ENCODE measurements around the gene NRL.

Gene NRL

GRCh38 chr14:24080888-24081738 lies 33.6 kb downstream of the NRL start:
- H3K27ac ChIP-seq, result peak overlapping the region; percentile 72
- TF ChIP-seq CTCF (conservative IDR thresholded peaks at IDR 0.05; ENCODE audit: low read depth), result no peak
- POLR2A ChIA-PET (ENCODE audit: low non-redundant PET), result interaction anchor here (0.5 to 1.3 kb wide), 3 partner anchors 32 to 93 kb away, joined by 3 to 4 read pairs (median 3); partner anchors contain the start of genes DCAF11 and NRL
- peak; percentile 57 for DNase-seq (ENCODE audit: low spot score)
- CTCF ChIA-PET, result interaction anchor here (0.7 to 1.6 kb wide), 2 partner anchors 10 to 28 kb away, joined by 3 to 7 read pairs; no protein-coding TSS in a partner anchor

GRCh38 chr14:24080142-24080530 lies 34.6 kb downstream of the NRL start:
- H3K27ac ChIP-seq, result peak overlapping the region; percentile 72; the same call in 1 of the 2 replicates
- no peak for DNase-seq (ENCODE audit: low spot score)
- TF ChIP-seq CTCF (conservative IDR thresholded peaks at IDR 0.05; ENCODE audit: low read depth), result no peak
- POLR2A ChIA-PET (ENCODE audit: low non-redundant PET), result interaction anchor here (1.3 kb wide), 1 partner anchor 34 kb away, joined by 4 read pairs; the partner anchor contains the start of genes DCAF11 and NRL
- CTCF ChIA-PET, result interaction anchor here (0.7 to 1.6 kb wide), 3 partner anchors 11 to 29 kb away, joined by 3 to 7 read pairs (median 5); no protein-coding TSS in a partner anchor

GRCh38 chr14:24079491-24080141 lies 35.1 kb downstream of the NRL start:
- CTCF ChIA-PET, result interaction anchor here (0.9 to 1.4 kb wide), 2 partner anchors 11 to 21 kb away, joined by 3 to 5 read pairs; no protein-coding TSS in a partner anchor

GRCh38 chr14:24078146-24078545 lies 36.6 kb downstream of the NRL start:
- H3K27ac ChIP-seq, result no peak overlapping the region
- ChIA-PET POLR2A (ENCODE audit: low non-redundant PET) (no interaction called here), CTCF (interaction anchor here (1.2 to 1.4 kb wide), 2 partner anchors 12 to 20 kb away, joined by 3 read pairs; no protein-coding TSS in a partner anchor)
- DNase-seq (ENCODE audit: low spot score), result no peak
- no peak for TF ChIP-seq CTCF (conservative IDR thresholded peaks at IDR 0.05; ENCODE audit: low read depth)

More at GRCh38 chr14:24079491-24080141, 35.1 kb downstream of the NRL start:
- no peak for DNase-seq (ENCODE audit: low spot score)
- POLR2A ChIA-PET (ENCODE audit: low non-redundant PET), result interaction anchor here (1.3 kb wide), 1 partner anchor 35 kb away, joined by 4 read pairs; the partner anchor contains the start of genes DCAF11 and NRL
- H3K27ac ChIP-seq, result no peak overlapping the region
- TF ChIP-seq CTCF (conservative IDR thresholded peaks at IDR 0.05; ENCODE audit: low read depth), result no peak

- no peak overlapping the region for H3K27ac ChIP-seq
- CTCF ChIA-PET, result interaction anchor here (1.5 kb wide), 1 partner anchor 32 kb away, joined by 4 read pairs; no protein-coding TSS in a partner anchor
- DNase-seq (ENCODE audit: low spot score), result no peak
- TF ChIP-seq CTCF (conservative IDR thresholded peaks at IDR 0.05; ENCODE audit: low read depth), result no peak
- POLR2A ChIA-PET (ENCODE audit: low non-redundant PET), result no interaction called here
Measured at GRCh38 chr14:24077086-24077485, 37.7 kb downstream of the NRL start.

- POLR2A ChIA-PET (ENCODE audit: low non-redundant PET), result interaction anchor here (0.5 kb wide), 1 partner anchor 19 kb away, joined by 5 read pairs; no protein-coding TSS in a partner anchor
- CTCF ChIA-PET, result interaction anchor here (1.0 to 1.5 kb wide), 2 partner anchors 17 to 33 kb away, joined by 4 read pairs; partner anchors contain the start of gene PCK2
- no peak for DNase-seq (ENCODE audit: low spot score)
- no peak overlapping the region for H3K27ac ChIP-seq
- TF ChIP-seq CTCF (conservative IDR thresholded peaks at IDR 0.05; ENCODE audit: low read depth), result no peak
Measured at GRCh38 chr14:24076302-24076601, 38.5 kb downstream of the NRL start.
